ENCODE results near the gene LIF.

LIF gene

DNA sequence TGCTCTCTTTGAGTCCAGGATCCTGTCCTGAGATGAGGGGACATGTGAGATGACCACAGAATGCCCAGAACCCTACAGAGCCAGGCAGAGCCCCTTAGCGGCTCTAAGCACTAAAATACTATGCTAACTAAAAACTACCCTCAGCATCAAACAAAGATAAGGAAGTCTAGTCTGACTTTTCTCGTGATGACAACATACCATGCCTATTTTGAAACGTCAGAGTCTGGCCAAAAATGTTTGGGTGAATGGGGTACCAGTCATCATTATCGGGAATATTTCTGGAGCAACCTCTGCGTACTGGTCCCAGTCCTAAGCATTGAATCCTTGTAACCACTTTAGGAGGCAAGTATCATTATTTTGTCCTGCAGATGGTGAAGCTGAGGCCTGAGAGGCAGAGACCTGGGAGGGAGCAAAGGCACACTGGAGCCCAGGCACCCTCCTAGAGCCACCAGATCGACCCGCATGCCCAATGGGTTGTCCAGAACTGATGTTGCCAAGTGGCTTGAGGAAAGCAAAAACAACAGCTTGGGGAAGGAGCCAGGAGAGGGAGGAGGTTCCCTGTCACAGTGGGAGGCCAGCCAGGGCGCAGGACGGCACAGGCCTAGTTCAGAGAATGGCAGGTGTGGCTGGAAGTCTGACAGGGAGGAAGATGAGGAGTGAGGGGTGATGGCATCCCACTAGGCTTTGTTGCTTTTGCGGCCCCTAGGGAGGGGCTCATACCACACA lies 27.3 kb upstream of the LIF start:
- in situ Hi-C loops (cut with MboI; ENCODE audit: low pct_unique_long_range_greater_than_20kb, low sequenced_read_pairs, unreplicated experiment) = no loop called here
- TF ChIP-seq, protein P1, sequence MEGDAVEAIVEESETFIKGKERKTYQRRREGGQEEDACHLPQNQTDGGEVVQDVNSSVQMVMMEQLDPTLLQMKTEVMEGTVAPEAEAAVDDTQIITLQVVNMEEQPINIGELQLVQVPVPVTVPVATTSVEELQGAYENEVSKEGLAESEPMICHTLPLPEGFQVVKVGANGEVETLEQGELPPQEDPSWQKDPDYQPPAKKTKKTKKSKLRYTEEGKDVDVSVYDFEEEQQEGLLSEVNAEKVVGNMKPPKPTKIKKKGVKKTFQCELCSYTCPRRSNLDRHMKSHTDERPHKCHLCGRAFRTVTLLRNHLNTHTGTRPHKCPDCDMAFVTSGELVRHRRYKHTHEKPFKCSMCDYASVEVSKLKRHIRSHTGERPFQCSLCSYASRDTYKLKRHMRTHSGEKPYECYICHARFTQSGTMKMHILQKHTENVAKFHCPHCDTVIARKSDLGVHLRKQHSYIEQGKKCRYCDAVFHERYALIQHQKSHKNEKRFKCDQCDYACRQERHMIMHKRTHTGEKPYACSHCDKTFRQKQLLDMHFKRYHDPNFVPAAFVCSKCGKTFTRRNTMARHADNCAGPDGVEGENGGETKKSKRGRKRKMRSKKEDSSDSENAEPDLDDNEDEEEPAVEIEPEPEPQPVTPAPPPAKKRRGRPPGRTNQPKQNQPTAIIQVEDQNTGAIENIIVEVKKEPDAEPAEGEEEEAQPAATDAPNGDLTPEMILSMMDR (IDR thresholded peaks at IDR 0.05; ENCODE audit: extremely low read depth, insufficient read depth, missing control alignments) = no peak
- DNase-seq (ENCODE audit: low spot score) = no peak

DNA sequence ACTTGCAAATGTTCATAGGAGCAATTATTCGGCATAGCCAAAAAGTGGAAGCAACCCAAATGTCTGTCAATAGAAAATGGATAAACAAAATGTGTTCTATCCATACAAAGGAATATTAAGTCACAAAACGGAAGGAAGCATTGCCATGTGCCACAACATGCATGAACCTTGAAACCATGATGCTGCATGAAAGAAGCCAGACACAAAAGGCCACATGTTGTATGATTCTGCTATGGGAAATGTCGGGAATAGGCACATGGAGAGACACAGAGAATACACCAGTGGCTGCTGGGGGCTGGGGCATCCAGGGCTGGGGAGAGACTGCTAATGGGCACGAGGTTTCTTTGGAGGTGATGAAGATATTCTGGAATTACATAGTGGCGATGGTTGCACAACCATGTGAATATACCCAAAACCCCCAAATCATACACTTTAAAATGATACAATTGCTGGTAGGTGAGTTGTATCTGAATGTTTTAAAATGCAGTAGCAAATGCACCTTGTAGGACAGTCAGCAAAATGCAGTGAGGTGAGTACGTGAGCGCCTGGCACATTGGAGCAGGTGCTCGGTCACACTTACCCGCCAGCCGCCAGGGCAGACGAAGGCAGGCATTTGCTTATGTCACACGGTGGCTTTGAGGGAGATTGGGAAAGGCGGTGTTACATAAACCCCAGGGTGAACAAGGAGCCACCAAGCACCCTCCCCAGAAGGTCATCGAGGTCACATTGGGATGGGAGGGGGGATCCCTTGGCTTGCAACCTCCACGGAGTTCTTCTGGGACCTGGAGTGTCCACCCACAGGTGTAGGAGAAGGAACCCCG lies 26.4 kb upstream of the LIF start:
- no peak for DNase-seq (ENCODE audit: low spot score)
- in situ Hi-C loops (cut with MboI; ENCODE audit: low pct_unique_long_range_greater_than_20kb, low sequenced_read_pairs, unreplicated experiment) = no loop called here

DNA sequence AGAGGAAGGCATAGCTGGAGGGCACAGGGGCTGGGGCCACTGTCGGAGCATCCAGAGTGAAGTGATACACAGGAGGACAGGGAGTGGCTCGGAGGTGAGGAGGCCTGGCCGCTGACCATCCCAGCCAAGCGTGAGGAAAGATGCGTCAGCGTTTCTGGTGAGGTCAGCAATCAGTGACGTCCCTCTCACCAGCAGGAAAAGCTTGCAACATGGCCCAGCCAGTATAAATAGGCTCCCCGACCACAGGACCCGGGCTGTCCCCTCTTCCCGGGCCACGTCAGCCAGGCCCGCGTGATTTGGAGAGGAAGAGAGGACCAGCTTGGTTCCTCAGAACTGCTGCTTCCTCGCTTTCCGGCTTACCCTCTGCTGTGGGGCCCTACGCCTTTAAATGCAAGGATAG lies 24.3 kb upstream of the LIF start:
- in situ Hi-C loops (cut with MboI; ENCODE audit: low pct_unique_long_range_greater_than_20kb, low sequenced_read_pairs, unreplicated experiment) = no loop called here
- no peak for DNase-seq (ENCODE audit: low spot score)
- TF ChIP-seq, protein P1 (IDR thresholded peaks at IDR 0.05; ENCODE audit: extremely low read depth, insufficient read depth, missing control alignments) = no peak

More for the DNA sequence above, 26.4 kb upstream of the LIF start:
- TF ChIP-seq, protein P1 (IDR thresholded peaks at IDR 0.05; ENCODE audit: extremely low read depth, insufficient read depth, missing control alignments) = no peak

DNA sequence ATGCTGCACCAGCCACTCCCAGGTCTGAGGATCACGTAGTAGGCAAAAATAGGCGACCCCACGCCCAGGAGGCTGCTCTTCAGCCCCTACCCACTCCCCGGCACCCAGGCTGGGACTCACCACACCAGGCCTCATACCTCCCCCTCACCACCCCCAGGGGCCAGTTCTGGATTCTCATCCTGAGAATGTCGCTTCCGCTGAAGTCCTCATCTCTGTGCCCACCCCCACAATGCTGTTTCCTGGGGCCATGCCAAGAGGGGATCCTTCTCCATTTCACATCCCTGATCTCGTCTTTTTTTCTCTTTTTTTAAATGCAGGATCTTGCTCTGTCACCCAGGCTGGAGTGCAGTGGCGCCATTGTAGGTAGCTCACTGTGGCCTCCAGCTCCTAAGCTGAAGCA lies 21.8 kb upstream of the LIF start:
- DNase-seq (ENCODE audit: low spot score) = no peak
- in situ Hi-C loops (cut with MboI; ENCODE audit: low pct_unique_long_range_greater_than_20kb, low sequenced_read_pairs, unreplicated experiment) = loop anchor here (10.0 kb wide), 1 partner anchor 164 kb away; no protein-coding TSS in a partner anchor
- TF ChIP-seq, protein P1 (IDR thresholded peaks at IDR 0.05; ENCODE audit: extremely low read depth, insufficient read depth, missing control alignments) = no peak

DNA sequence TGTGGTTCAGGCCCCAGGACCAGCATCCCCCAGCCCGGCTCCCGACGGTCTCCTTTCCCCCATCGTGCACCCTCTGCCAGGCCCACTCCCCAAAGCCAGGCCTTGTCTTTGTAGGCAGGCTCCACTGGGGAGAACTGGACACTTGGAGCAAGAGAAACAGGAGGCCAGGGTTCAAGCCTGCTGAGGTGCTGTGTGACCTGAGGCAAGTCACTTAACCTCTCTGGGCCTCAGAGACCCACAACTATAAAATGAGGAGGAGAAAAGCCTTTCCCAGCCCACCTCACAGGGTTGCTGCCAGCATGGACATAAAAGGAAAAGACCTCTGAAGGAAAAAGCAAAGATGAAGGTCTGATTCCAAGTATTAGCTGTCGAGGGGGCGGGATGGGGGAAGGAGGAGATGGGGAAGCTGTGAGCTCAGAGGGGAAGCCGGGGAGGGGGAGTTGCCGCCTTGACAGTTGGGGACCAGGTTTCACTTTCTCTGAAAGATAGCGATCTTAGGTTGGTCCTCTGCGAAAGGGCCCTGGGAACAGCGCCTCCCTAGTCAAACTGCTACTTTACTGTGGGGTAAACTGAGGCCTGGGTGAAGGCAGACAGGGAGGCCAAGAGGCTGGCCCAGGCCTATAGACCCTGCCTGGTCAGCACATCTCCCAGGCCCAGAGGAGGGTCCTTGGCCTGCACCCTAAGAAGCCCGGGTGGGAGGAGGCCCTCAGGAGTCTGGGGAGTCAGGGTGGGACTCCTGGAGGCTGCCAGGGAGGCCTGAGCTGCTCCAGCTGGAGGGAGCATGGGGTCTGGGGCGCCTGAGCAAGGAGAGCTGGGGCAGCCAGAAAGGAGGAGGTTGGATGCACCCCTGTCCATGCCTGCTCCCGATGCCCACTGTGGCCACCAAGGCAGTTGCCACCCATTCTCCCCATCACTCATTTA lies 21.1 kb upstream of the LIF start:
- TF ChIP-seq, protein P1 (IDR thresholded peaks at IDR 0.05; ENCODE audit: extremely low read depth, insufficient read depth, missing control alignments) = no peak
- in situ Hi-C loops (cut with MboI; ENCODE audit: low pct_unique_long_range_greater_than_20kb, low sequenced_read_pairs, unreplicated experiment) = loop anchor here (10.0 kb wide), 1 partner anchor 163 kb away; no protein-coding TSS in a partner anchor
- no peak for DNase-seq (ENCODE audit: low spot score)
